ENCODE data around the gene SERTM1. TPM values are rescaled to one million over a fixed set of nuclear protein-coding genes. Genes with fewer than 3 reads are reported as not detected.

SERTM1 gene
- total RNA-seq, 1 experiment from 2014 or later = 1.3 TPM

- TF ChIP-seq STAT6 (CRISPR knock-in tag; conservative IDR thresholded peaks at IDR 0.05; ENCODE audit: low read depth) (no peak), NFYB (CRISPR knock-in tag; conservative IDR thresholded peaks at IDR 0.05; ENCODE audit: low read depth) (no peak), OVOL2 (CRISPR knock-in tag; IDR thresholded peaks at IDR 0.05; ENCODE audit: borderline replicate concordance) (no peak), IRF2 (CRISPR knock-in tag; IDR thresholded peaks at IDR 0.05; ENCODE audit: borderline replicate concordance, low read depth) (no peak), NFATC4 (CRISPR knock-in tag; IDR thresholded peaks at IDR 0.05) (no peak), CBFB (CRISPR knock-in tag; IDR thresholded peaks at IDR 0.05; ENCODE audit: low read depth) (no peak), SMAD3 (CRISPR knock-in tag; IDR thresholded peaks at IDR 0.05; ENCODE audit: borderline replicate concordance) (no peak), TP53 (CRISPR knock-in tag; IDR thresholded peaks at IDR 0.05) (no peak)
- TF ChIP-seq, protein P1, sequence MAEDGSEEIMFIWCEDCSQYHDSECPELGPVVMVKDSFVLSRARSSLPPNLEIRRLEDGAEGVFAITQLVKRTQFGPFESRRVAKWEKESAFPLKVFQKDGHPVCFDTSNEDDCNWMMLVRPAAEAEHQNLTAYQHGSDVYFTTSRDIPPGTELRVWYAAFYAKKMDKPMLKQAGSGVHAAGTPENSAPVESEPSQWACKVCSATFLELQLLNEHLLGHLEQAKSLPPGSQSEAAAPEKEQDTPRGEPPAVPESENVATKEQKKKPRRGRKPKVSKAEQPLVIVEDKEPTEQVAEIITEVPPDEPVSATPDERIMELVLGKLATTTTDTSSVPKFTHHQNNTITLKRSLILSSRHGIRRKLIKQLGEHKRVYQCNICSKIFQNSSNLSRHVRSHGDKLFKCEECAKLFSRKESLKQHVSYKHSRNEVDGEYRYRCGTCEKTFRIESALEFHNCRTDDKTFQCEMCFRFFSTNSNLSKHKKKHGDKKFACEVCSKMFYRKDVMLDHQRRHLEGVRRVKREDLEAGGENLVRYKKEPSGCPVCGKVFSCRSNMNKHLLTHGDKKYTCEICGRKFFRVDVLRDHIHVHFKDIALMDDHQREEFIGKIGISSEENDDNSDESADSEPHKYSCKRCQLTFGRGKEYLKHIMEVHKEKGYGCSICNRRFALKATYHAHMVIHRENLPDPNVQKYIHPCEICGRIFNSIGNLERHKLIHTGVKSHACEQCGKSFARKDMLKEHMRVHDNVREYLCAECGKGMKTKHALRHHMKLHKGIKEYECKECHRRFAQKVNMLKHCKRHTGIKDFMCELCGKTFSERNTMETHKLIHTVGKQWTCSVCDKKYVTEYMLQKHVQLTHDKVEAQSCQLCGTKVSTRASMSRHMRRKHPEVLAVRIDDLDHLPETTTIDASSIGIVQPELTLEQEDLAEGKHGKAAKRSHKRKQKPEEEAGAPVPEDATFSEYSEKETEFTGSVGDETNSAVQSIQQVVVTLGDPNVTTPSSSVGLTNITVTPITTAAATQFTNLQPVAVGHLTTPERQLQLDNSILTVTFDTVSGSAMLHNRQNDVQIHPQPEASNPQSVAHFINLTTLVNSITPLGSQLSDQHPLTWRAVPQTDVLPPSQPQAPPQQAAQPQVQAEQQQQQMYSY (CRISPR knock-in tag; IDR thresholded peaks at IDR 0.05) = no peak
- TF ChIP-seq, protein P2, sequence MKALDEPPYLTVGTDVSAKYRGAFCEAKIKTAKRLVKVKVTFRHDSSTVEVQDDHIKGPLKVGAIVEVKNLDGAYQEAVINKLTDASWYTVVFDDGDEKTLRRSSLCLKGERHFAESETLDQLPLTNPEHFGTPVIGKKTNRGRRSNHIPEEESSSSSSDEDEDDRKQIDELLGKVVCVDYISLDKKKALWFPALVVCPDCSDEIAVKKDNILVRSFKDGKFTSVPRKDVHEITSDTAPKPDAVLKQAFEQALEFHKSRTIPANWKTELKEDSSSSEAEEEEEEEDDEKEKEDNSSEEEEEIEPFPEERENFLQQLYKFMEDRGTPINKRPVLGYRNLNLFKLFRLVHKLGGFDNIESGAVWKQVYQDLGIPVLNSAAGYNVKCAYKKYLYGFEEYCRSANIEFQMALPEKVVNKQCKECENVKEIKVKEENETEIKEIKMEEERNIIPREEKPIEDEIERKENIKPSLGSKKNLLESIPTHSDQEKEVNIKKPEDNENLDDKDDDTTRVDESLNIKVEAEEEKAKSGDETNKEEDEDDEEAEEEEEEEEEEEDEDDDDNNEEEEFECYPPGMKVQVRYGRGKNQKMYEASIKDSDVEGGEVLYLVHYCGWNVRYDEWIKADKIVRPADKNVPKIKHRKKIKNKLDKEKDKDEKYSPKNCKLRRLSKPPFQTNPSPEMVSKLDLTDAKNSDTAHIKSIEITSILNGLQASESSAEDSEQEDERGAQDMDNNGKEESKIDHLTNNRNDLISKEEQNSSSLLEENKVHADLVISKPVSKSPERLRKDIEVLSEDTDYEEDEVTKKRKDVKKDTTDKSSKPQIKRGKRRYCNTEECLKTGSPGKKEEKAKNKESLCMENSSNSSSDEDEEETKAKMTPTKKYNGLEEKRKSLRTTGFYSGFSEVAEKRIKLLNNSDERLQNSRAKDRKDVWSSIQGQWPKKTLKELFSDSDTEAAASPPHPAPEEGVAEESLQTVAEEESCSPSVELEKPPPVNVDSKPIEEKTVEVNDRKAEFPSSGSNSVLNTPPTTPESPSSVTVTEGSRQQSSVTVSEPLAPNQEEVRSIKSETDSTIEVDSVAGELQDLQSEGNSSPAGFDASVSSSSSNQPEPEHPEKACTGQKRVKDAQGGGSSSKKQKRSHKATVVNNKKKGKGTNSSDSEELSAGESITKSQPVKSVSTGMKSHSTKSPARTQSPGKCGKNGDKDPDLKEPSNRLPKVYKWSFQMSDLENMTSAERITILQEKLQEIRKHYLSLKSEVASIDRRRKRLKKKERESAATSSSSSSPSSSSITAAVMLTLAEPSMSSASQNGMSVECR (CRISPR knock-in tag; IDR thresholded peaks at IDR 0.05; ENCODE audit: borderline replicate concordance) = no peak
- TF ChIP-seq, protein P3, sequence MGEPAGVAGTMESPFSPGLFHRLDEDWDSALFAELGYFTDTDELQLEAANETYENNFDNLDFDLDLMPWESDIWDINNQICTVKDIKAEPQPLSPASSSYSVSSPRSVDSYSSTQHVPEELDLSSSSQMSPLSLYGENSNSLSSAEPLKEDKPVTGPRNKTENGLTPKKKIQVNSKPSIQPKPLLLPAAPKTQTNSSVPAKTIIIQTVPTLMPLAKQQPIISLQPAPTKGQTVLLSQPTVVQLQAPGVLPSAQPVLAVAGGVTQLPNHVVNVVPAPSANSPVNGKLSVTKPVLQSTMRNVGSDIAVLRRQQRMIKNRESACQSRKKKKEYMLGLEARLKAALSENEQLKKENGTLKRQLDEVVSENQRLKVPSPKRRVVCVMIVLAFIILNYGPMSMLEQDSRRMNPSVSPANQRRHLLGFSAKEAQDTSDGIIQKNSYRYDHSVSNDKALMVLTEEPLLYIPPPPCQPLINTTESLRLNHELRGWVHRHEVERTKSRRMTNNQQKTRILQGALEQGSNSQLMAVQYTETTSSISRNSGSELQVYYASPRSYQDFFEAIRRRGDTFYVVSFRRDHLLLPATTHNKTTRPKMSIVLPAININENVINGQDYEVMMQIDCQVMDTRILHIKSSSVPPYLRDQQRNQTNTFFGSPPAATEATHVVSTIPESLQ (CRISPR knock-in tag; IDR thresholded peaks at IDR 0.05) = no peak
Observed at GRCh38 chr13:36710396-36710795, 36.6 kb downstream of the SERTM1 start (continued).

DNA sequence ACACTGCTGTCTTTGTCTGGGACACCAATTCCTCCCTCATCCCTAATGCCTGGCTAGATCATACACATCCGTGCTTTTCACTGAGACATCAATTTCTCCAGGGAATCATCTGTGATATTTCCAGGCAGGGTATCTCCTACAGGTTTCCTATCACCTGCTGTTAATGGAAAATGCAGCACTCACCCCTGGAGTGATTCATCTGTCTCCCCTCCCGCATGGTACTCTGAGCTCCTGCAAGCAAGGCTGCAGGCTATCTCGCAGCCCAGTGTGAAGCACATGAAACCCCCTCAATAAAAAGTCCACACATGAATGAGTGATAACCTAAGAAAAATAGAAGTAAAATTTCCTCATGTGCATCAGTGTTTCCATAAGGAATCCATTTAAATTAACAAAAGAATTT lies 38.5 kb downstream of the SERTM1 start:
- POLR2A ChIA-PET = no interaction called here
- no peaks in the 10 kb centered on the region; the same call in 1 of the 2 replicates for H3K27me3 Mint-ChIP-seq (ENCODE audit: low read depth)

More for the DNA sequence above, 38.5 kb downstream of the SERTM1 start:
- CTCF ChIA-PET = no interaction called here
- Mint-ChIP-seq H3K27ac (no peak overlapping the region), H3K36me3 (no peaks in the 10 kb centered on the region), H3K4me1 (peaks cover 19% of the 10 kb centered on the region), H3K4me3 (no peak overlapping the region), H3K9me3 (peaks cover 7% of the 10 kb centered on the region; the same call in 1 of the 2 replicates)
- DNase-seq (ENCODE audit: low spot score) = no peak
- TF ChIP-seq ZNF281 (CRISPR knock-in tag; IDR thresholded peaks at IDR 0.05) (no peak), ATF1 (CRISPR knock-in tag; IDR thresholded peaks at IDR 0.05) (no peak)
- no peak for ATAC-seq

All from WTC11 (cell line).